Chondrocyte (in vitro differentiated cells): ENCODE data around the gene ACTR1A. TPM values are rescaled to one million over a fixed set of nuclear protein-coding genes. Genes with fewer than 3 reads are reported as not detected.

Experiments used
- DNase-seq: peaks from one replicate; pipeline ENCODE4 v3.0.0; 2021; ENCODE audit warnings: mixed read lengths, low spot score
- H3K27ac Mint-ChIP-seq: one replicate; pipeline ENCODE4 v1.8.0; 2021; ENCODE audit warnings: mild to moderate bottlenecking, moderate library complexity, mixed read lengths; ENCODE audit not compliant: unreplicated experiment
- H3K27me3 Mint-ChIP-seq: 2 replicates; pipeline ENCODE4 v1.8.0; 2021; ENCODE audit warnings: low read depth, mixed read lengths
- H3K36me3 Mint-ChIP-seq: 2 replicates; pipeline ENCODE4 v1.8.0; 2021; ENCODE audit warnings: low read depth, mixed read lengths
- H3K4me1 Mint-ChIP-seq: 2 replicates; pipeline ENCODE4 v1.8.0; 2021; ENCODE audit warnings: low read depth, mild to moderate bottlenecking, mixed read lengths
- H3K4me3 Mint-ChIP-seq: one replicate; pipeline ENCODE4 v1.8.0; 2021; ENCODE audit warnings: mild to moderate bottlenecking, moderate library complexity, mixed read lengths; ENCODE audit not compliant: unreplicated experiment
- H3K9me3 Mint-ChIP-seq: 2 replicates; pipeline ENCODE4 v1.8.0; 2021; ENCODE audit warnings: low read depth, mixed read lengths
- total RNA-seq: library from RNA; stranded (reverse); gene quantifications from 3 replicates; pipeline ENCODE4 v1.2.1, GENCODE V29; 2021
- TF ChIP-seq, protein P1 (sequence below): fragments of 200-600 bp; sonication (generic); IDR thresholded peaks from 2 replicates; pipeline ENCODE4 v1.5.0; 2021; ENCODE audit warnings: antibody characterized with exemption, mild to moderate bottlenecking, moderate library complexity

ACTR1A gene
- total RNA-seq, 1 donor from 2014 or later: 128 TPM

DNA sequence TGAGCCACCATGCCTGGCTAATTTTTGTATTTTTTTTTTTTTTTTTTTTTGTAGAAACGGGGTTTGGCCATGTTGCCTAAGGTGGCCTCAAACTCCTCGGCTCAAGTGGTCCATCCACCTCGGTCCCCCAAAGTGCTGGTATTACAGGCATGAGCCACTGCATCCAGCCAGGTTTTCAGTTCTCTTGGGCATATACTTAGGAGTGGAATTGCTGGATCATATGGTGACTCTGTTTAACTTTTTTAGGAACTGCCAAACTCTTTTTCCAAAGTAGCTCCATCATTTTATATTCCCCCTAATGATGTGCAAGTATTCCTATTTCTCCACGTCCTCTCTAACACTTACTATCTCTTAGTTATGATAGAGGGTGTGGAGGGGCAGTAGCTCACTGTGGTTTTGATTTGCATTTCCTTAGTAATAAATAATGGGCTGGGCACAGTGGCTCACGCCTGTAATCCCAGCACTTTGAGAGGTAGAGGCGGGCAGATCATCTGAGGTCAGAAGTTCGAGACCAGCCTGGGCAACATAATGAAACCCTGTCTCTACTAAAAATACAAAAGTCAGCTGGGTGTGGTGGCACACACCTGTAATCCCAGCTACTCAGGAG, 42.9 kb upstream of the ACTR1A start:
- no peak overlapping the region for H3K4me3 Mint-ChIP-seq
- H3K9me3 Mint-ChIP-seq: no peaks in the 10 kb centered on the region
- H3K4me1 Mint-ChIP-seq: peaks cover 27% of the 10 kb centered on the region
- H3K27me3 Mint-ChIP-seq: no peaks in the 10 kb centered on the region
- DNase-seq: no peak
- peaks cover 3% of the 10 kb centered on the region for H3K36me3 Mint-ChIP-seq
- TF ChIP-seq, protein P1, sequence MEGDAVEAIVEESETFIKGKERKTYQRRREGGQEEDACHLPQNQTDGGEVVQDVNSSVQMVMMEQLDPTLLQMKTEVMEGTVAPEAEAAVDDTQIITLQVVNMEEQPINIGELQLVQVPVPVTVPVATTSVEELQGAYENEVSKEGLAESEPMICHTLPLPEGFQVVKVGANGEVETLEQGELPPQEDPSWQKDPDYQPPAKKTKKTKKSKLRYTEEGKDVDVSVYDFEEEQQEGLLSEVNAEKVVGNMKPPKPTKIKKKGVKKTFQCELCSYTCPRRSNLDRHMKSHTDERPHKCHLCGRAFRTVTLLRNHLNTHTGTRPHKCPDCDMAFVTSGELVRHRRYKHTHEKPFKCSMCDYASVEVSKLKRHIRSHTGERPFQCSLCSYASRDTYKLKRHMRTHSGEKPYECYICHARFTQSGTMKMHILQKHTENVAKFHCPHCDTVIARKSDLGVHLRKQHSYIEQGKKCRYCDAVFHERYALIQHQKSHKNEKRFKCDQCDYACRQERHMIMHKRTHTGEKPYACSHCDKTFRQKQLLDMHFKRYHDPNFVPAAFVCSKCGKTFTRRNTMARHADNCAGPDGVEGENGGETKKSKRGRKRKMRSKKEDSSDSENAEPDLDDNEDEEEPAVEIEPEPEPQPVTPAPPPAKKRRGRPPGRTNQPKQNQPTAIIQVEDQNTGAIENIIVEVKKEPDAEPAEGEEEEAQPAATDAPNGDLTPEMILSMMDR: no peak
- H3K27ac Mint-ChIP-seq: no peak overlapping the region

DNA sequence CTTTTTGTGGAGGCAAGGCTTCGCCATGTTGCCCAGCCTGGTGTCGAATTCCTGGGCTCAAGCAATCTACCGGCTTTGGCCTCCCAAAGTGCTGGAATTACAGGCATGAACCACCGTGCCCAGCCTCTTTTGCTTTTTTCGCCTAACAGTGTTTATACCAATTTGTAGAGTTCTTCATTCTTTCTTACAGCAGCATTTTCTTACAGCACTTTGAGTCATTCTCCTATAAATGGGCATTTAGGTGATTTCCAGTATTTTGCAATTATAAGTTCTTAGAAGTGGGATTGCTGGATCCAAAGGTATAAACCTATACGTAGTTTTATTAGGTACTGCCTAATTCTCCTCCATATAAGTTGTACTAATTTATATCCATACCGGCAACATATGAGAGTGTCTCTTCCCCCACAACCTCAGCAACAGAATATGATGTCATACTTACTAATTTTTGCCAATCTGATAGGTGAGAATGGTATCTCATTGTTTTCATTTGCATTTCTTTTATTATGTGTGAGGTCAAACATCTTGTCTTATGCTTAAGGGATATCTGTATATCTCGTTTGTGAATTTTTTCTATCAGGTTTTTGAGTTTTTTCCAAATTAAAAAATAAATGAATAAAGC, 40.4 kb upstream of the ACTR1A start:
- H3K36me3 Mint-ChIP-seq: no peaks in the 10 kb centered on the region
- H3K27me3 Mint-ChIP-seq: no peaks in the 10 kb centered on the region
- TF ChIP-seq, protein P1: no peak
- H3K4me1 Mint-ChIP-seq: peaks cover 26% of the 10 kb centered on the region
- no peak overlapping the region for H3K4me3 Mint-ChIP-seq
- DNase-seq: no peak
- no peaks in the 10 kb centered on the region for H3K9me3 Mint-ChIP-seq
- H3K27ac Mint-ChIP-seq: peak overlapping the region; percentile 83

DNA sequence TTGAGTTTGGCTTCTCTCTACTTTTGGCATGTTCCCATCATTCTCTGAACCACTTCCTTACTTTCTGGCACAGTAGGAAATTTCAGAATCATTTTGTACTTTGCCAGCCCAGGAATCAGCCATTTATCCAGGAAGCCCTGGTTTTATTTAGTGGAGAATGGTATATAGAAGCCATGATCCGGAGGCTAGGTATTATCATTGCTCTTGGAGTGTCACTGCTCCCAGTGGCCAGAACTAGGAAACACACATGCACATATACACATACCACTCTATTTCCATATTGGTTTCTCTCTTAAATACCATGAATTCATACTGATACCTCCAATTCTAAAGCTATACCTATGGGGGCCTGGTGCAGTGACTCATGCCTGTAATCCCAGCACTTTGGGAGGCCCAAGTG, 37.5 kb upstream of the ACTR1A start:
- Mint-ChIP-seq H3K9me3 (no peaks in the 10 kb centered on the region), H3K4me1 (peaks cover 14% of the 10 kb centered on the region), H3K27me3 (no peaks in the 10 kb centered on the region), H3K27ac (no peak overlapping the region), H3K36me3 (no peaks in the 10 kb centered on the region), H3K4me3 (no peak overlapping the region)
- DNase-seq: no peak
- TF ChIP-seq, protein P1: peak; percentile 64

DNA sequence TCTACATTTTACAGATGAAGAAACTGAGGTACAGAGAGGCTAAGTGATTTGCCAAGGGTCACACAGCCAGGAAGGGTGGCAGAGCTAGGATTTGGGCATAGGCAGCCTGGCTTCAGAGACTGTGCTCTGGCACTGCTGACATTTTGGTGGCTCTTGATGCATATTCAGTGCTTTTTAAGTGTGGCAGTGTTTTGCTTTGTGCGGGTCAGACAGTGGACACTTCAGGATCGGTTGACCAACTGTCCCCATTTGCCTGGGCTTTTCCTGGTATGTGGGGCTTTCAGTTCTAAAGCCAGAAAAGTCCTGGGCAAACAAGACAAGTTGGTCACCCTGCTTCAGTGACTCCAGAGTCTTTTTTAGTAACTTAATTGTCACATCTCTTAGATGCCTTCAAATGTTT, 36.3 kb upstream of the ACTR1A start:
- no peaks in the 10 kb centered on the region for H3K9me3 Mint-ChIP-seq
- H3K27ac Mint-ChIP-seq: no peak overlapping the region
- H3K36me3 Mint-ChIP-seq: peaks cover 1% of the 10 kb centered on the region
- no peaks in the 10 kb centered on the region for H3K27me3 Mint-ChIP-seq
- DNase-seq: no peak
- TF ChIP-seq, protein P1: no peak
- peaks cover 14% of the 10 kb centered on the region for H3K4me1 Mint-ChIP-seq
- H3K4me3 Mint-ChIP-seq: no peak overlapping the region

DNA sequence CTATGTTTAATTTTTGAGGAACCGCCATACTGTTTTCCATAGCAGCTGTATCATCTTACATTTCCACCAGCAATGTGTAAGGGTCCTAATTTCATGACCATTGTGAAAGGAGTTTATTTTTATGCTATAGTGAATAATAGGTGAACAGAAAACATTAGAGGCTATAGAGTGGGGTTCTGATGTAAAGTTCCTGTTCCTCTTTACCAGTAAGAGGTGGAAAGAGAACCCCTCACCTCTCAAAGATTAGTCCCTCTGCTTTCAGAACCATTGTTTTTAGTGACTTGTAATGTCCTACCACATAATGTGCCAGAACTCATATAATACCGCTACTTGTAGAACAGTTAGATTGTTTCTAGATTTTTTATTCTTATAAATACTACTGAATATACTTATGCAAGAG, 35.4 kb upstream of the ACTR1A start:
- Mint-ChIP-seq H3K27ac (no peak overlapping the region), H3K9me3 (no peaks in the 10 kb centered on the region), H3K4me1 (peaks cover 12% of the 10 kb centered on the region), H3K4me3 (no peak overlapping the region), H3K36me3 (peaks cover 1% of the 10 kb centered on the region), H3K27me3 (no peaks in the 10 kb centered on the region)
- no peak for DNase-seq
- TF ChIP-seq, protein P1: no peak
